ENCODE measurements around the gene ASB15. TPM values are rescaled to one million over a fixed set of nuclear protein-coding genes. Genes with fewer than 3 reads are reported as not detected.

The ASB15 gene
- total and polyA plus RNA-seq, 7 experiments from 2014 or later: 0.07 to 0.15 TPM; not detected in 5

GRCh38 chr7:123637878-123638277 lies 36.3 kb downstream of the ASB15 start:
- POLR2A ChIA-PET: no interaction called here
- Mint-ChIP-seq H3K4me3 (no peak overlapping the region), H3K27me3 (peaks cover 26 to 36% (median 32%) of the 10 kb centered on the region in 5 donors)

GRCh38 chr7:123639631-123640030 lies 38.0 kb downstream of the ASB15 start:
- CTCF ChIA-PET: no interaction called here

More at GRCh38 chr7:123637878-123638277, 36.3 kb downstream of the ASB15 start:
- H3K27ac ChIP-seq (ENCODE audit: low read depth, low read length): no peak overlapping the region
- DNase-seq (no peak), ATAC-seq (no peak)
- CTCF ChIA-PET: no interaction called here
- H3K27ac Mint-ChIP-seq: no peak overlapping the region
- intact Hi-C loops (cut with micrococcal nuclease): loop anchor here (5.0 kb wide), 2 partner anchors 229 to 1219 kb away; no protein-coding TSS in a partner anchor
- H3K9me3 Mint-ChIP-seq: no peaks in the 10 kb centered on the region
- no peaks in the 10 kb centered on the region for H3K4me1 ChIP-seq (ENCODE audit: control insufficient read depth in 2 of 2, insufficient read depth in 2 of 2, low read length in 2 of 2)
- no peak overlapping the region for H3K4me3 ChIP-seq (ENCODE audit: low read length)
- H3K36me3 ChIP-seq (ENCODE audit: control insufficient read depth in 2 of 3, insufficient read depth in 3 of 3, low read length in 3 of 3): no peaks in the 10 kb centered on the region
- H3K36me3 Mint-ChIP-seq: no peaks in the 10 kb centered on the region
- H3K9me3 ChIP-seq (ENCODE audit: control insufficient read depth in 2 of 3, low read length in 3 of 3): no peaks in the 10 kb centered on the region
- peaks cover 0 to 4% of the 10 kb centered on the region in 2 donors for H3K27me3 ChIP-seq (ENCODE audit: control insufficient read depth in 2 of 2, insufficient read depth in 2 of 2, low read length in 2 of 2)
- no peaks in the 10 kb centered on the region for H3K4me1 Mint-ChIP-seq

GRCh38 chr7:123640583-123640982 lies 39.0 kb downstream of the ASB15 start:
- ATAC-seq (no peak), DNase-seq (no peak)
- Histone ChIP-seq H3K27ac (ENCODE audit: low read depth, low read length) (no peak overlapping the region), H3K9me3 (ENCODE audit: control insufficient read depth in 2 of 3, low read length in 3 of 3) (no peaks in the 10 kb centered on the region), H3K27me3 (ENCODE audit: control insufficient read depth in 2 of 2, insufficient read depth in 2 of 2, low read length in 2 of 2) (peaks cover 0 to 4% of the 10 kb centered on the region in 2 donors), H3K4me1 (ENCODE audit: control insufficient read depth in 2 of 2, insufficient read depth in 2 of 2, low read length in 2 of 2) (no peaks in the 10 kb centered on the region), H3K36me3 (ENCODE audit: control insufficient read depth in 2 of 3, insufficient read depth in 3 of 3, low read length in 3 of 3) (no peaks in the 10 kb centered on the region), H3K4me3 (ENCODE audit: low read length) (no peak overlapping the region)
- Mint-ChIP-seq H3K9me3 (no peaks in the 10 kb centered on the region), H3K27ac (no peak overlapping the region), H3K4me3 (no peak overlapping the region), H3K27me3 (peaks cover 39 to 49% (median 46%) of the 10 kb centered on the region in 5 donors), H3K4me1 (no peaks in the 10 kb centered on the region), H3K36me3 (no peaks in the 10 kb centered on the region)
- ChIA-PET POLR2A (no interaction called here), CTCF (interaction anchor here (0.6 kb wide), 1 partner anchor 43 kb away, joined by 5 read pairs; no protein-coding TSS in a partner anchor)
- intact Hi-C loops (cut with micrococcal nuclease): no loop called here

More at GRCh38 chr7:123639631-123640030, 38.0 kb downstream of the ASB15 start:
- intact Hi-C loops (cut with micrococcal nuclease): loop anchor here (5.0 kb wide), 2 partner anchors 228 to 1218 kb away; no protein-coding TSS in a partner anchor
- Histone ChIP-seq H3K36me3 (ENCODE audit: control insufficient read depth in 2 of 3, insufficient read depth in 3 of 3, low read length in 3 of 3) (no peaks in the 10 kb centered on the region), H3K27me3 (ENCODE audit: control insufficient read depth in 2 of 2, insufficient read depth in 2 of 2, low read length in 2 of 2) (peaks cover 0 to 4% of the 10 kb centered on the region in 2 donors), H3K4me1 (ENCODE audit: control insufficient read depth in 2 of 2, insufficient read depth in 2 of 2, low read length in 2 of 2) (no peaks in the 10 kb centered on the region), H3K9me3 (ENCODE audit: control insufficient read depth in 2 of 3, low read length in 3 of 3) (no peaks in the 10 kb centered on the region), H3K27ac (ENCODE audit: low read depth, low read length) (no peak overlapping the region), H3K4me3 (ENCODE audit: low read length) (no peak overlapping the region)
- no peak for DNase-seq
- H3K9me3 Mint-ChIP-seq: no peaks in the 10 kb centered on the region
- no peak overlapping the region for H3K4me3 Mint-ChIP-seq
- H3K36me3 Mint-ChIP-seq: no peaks in the 10 kb centered on the region
- no peaks in the 10 kb centered on the region for H3K4me1 Mint-ChIP-seq
- POLR2A ChIA-PET: no interaction called here
- no peak for ATAC-seq
- H3K27me3 Mint-ChIP-seq: peaks cover 39 to 44% (median 41%) of the 10 kb centered on the region in 5 donors
- no peak overlapping the region for H3K27ac Mint-ChIP-seq

- Mint-ChIP-seq H3K4me1 (no peaks in the 10 kb centered on the region), H3K36me3 (no peaks in the 10 kb centered on the region), H3K9me3 (no peaks in the 10 kb centered on the region), H3K27me3 (peaks cover 39 to 49% (median 45%) of the 10 kb centered on the region in 5 donors), H3K4me3 (no peak overlapping the region), H3K27ac (no peak overlapping the region)
- DNase-seq (no peak), ATAC-seq (no peak)
- no peaks in the 10 kb centered on the region for H3K36me3 ChIP-seq (ENCODE audit: control insufficient read depth in 2 of 3, insufficient read depth in 3 of 3, low read length in 3 of 3)
- H3K27me3 ChIP-seq (ENCODE audit: control insufficient read depth in 2 of 2, insufficient read depth in 2 of 2, low read length in 2 of 2): peaks cover 0 to 4% of the 10 kb centered on the region in 2 donors
- intact Hi-C loops (cut with micrococcal nuclease): no loop called here
- ChIA-PET CTCF (no interaction called here), POLR2A (no interaction called here)
- H3K27ac ChIP-seq (ENCODE audit: low read depth, low read length): no peak overlapping the region
- no peaks in the 10 kb centered on the region for H3K4me1 ChIP-seq (ENCODE audit: control insufficient read depth in 2 of 2, insufficient read depth in 2 of 2, low read length in 2 of 2)
- H3K4me3 ChIP-seq (ENCODE audit: low read length): no peak overlapping the region
- no peaks in the 10 kb centered on the region for H3K9me3 ChIP-seq (ENCODE audit: control insufficient read depth in 2 of 3, low read length in 3 of 3)
Observed at GRCh38 chr7:123641901-123642300, 40.3 kb downstream of the ASB15 start.

GRCh38 chr7:123643495-123644441 lies 42.1 kb downstream of the ASB15 start:
- Mint-ChIP-seq H3K27ac (no peak overlapping the region), H3K27me3 (peaks cover 27 to 38% (median 32%) of the 10 kb centered on the region in 5 donors), H3K36me3 (no peaks in the 10 kb centered on the region), H3K9me3 (no peaks in the 10 kb centered on the region), H3K4me3 (no peak overlapping the region), H3K4me1 (no peaks in the 10 kb centered on the region)
- POLR2A ChIA-PET: no interaction called here
- no peak for ATAC-seq
- CTCF ChIA-PET: no interaction called here
- Histone ChIP-seq H3K4me3 (ENCODE audit: low read length) (no peak overlapping the region), H3K36me3 (ENCODE audit: control insufficient read depth in 2 of 3, insufficient read depth in 3 of 3, low read length in 3 of 3) (no peaks in the 10 kb centered on the region), H3K27ac (ENCODE audit: low read depth, low read length) (no peak overlapping the region), H3K9me3 (ENCODE audit: control insufficient read depth in 2 of 3, low read length in 3 of 3) (no peaks in the 10 kb centered on the region), H3K27me3 (ENCODE audit: control insufficient read depth in 2 of 2, insufficient read depth in 2 of 2, low read length in 2 of 2) (peaks cover 0 to under 1% of the 10 kb centered on the region in 2 donors), H3K4me1 (ENCODE audit: control insufficient read depth in 2 of 2, insufficient read depth in 2 of 2, low read length in 2 of 2) (no peaks in the 10 kb centered on the region)
- no peak for DNase-seq
- intact Hi-C loops (cut with micrococcal nuclease): no loop called here

GRCh38 chr7:123645516-123645915 lies 43.9 kb downstream of the ASB15 start:
- H3K4me1 ChIP-seq (ENCODE audit: control insufficient read depth in 2 of 2, insufficient read depth in 2 of 2, low read length in 2 of 2): no peaks in the 10 kb centered on the region
- Mint-ChIP-seq H3K36me3 (peaks cover 0 to 4% (median 0%) of the 10 kb centered on the region in 5 donors), H3K27me3 (peaks cover 22 to 39% (median 35%) of the 10 kb centered on the region in 5 donors), H3K4me3 (no peak overlapping the region), H3K9me3 (peaks cover 0 to 3% (median 0%) of the 10 kb centered on the region in 11 donors), H3K4me1 (no peaks in the 10 kb centered on the region), H3K27ac (no peak overlapping the region)
- ATAC-seq: no peak
- no peak overlapping the region for H3K4me3 ChIP-seq (ENCODE audit: low read length)
- intact Hi-C loops (cut with micrococcal nuclease): no loop called here
- DNase-seq: no peak
- H3K9me3 ChIP-seq (ENCODE audit: control insufficient read depth in 2 of 3, low read length in 3 of 3): no peaks in the 10 kb centered on the region
- H3K36me3 ChIP-seq (ENCODE audit: control insufficient read depth in 2 of 3, insufficient read depth in 3 of 3, low read length in 3 of 3): no peaks in the 10 kb centered on the region
- POLR2A ChIA-PET: no interaction called here
- no peak overlapping the region for H3K27ac ChIP-seq (ENCODE audit: low read depth, low read length)
- no peaks in the 10 kb centered on the region for H3K27me3 ChIP-seq (ENCODE audit: control insufficient read depth in 2 of 2, insufficient read depth in 2 of 2, low read length in 2 of 2)
- CTCF ChIA-PET: interaction anchor here (0.5 to 0.7 kb wide), 2 partner anchors 37 to 67 kb away, joined by 3 to 5 read pairs; no protein-coding TSS in a partner anchor

Measured in naive thymus-derived CD4-positive, alpha-beta T cell (primary cell).